SK-N-SH (cell line): ENCODE measurements around the gene KAT6B. TPM values are rescaled to one million over a fixed set of nuclear protein-coding genes. Genes with fewer than 3 reads are reported as not detected.

Experiments used
- CTCF ChIA-PET: fragments of 300-600, 350-600 bp; formaldehyde crosslinking; extraction: SDS; loops from one replicate; lab custom pipeline; 2021; lab: Yijun Ruan, JAX
- POLR2A ChIA-PET: fragments of 350-600 bp; sonication (Branson Sonifier 250); formaldehyde crosslinking; extraction: SDS; loops from one replicate; lab custom pipeline; 2020; ENCODE audit warnings: antibody characterized with exemption, inconsistent platforms; lab: Yijun Ruan, JAX
- DNase-seq: peaks from one replicate; pipeline ENCODE4 v3.0.0; 2012
- H2AFZ ChIP-seq: fragments of 200-600 bp; sonication (generic); 2 replicates; pipeline ENCODE4 v1.8.1; 2016; ENCODE audit warnings: antibody characterized with exemption, mild to moderate bottlenecking, low read depth
- H3F3A ChIP-seq: fragments of 200-600 bp; sonication (generic); replicated peaks from 2 replicates; pipeline ENCODE3; 2016; ENCODE audit warnings: antibody characterized with exemption, mild to moderate bottlenecking; ENCODE audit not compliant: insufficient read depth
- H3K27ac ChIP-seq, 2 experiments: fragments of 200-500 bp in 1 of 2; fragments of 200-600 bp in 1 of 2; sonication (Bioruptor generic) in 1 of 2; sonication (generic), shearing (Covaris generic) in 1 of 2; 2 replicates each; pipeline versions ENCODE4 v1.5.1 to v1.6.1; 2014 to 2016; ENCODE audit warnings: low read depth in 2 of 2, inconsistent platforms in 1 of 2, low read length in 1 of 2, mild to moderate bottlenecking in 1 of 2, mixed read lengths in 1 of 2
- H3K27me3 ChIP-seq: fragments of 200-600 bp; sonication (generic), shearing (Covaris generic); 2 replicates; pipeline ENCODE4 v1.6.1; 2016; ENCODE audit warnings: mixed run types; ENCODE audit not compliant: insufficient read depth
- H3K36me3 ChIP-seq, 2 experiments: fragments of 200-500 bp in 1 of 2; fragments of 200-600 bp in 1 of 2; sonication (Bioruptor generic) in 1 of 2; sonication (generic) in 1 of 2; replicated peaks in 1 of 2; 2 replicates each; pipeline versions ENCODE3 to v1.5.1; 2014 to 2016; ENCODE audit warnings: low read length in 1 of 2, mild to moderate bottlenecking in 1 of 2; ENCODE audit not compliant: insufficient read depth in 2 of 2, control insufficient read depth in 1 of 2
- H3K4me1 ChIP-seq, 2 experiments: fragments of 200-500 bp in 1 of 2; fragments of 200-600 bp in 1 of 2; sonication (Bioruptor generic) in 1 of 2; sonication (generic), shearing (Covaris generic) in 1 of 2; 2 replicates each; pipeline versions ENCODE4 v1.5.1 to v1.6.1; 2014 to 2016; ENCODE audit warnings: low read depth in 1 of 2, low read length in 1 of 2, mixed run types in 1 of 2; ENCODE audit not compliant: insufficient read depth in 2 of 2, control insufficient read depth in 1 of 2
- H3K4me2 ChIP-seq: fragments of 200-600 bp; sonication (generic), shearing (Covaris generic); 2 replicates; pipeline ENCODE4 v1.6.1; 2017; ENCODE audit warnings: mixed run types
- H3K4me3 ChIP-seq, 2 experiments: fragments of 200-500 bp in 1 of 2; fragments of 200-600 bp in 1 of 2; sonication (Bioruptor generic) in 1 of 2; sonication (generic), shearing (Covaris generic) in 1 of 2; 2 replicates each; pipeline versions ENCODE4 v1.5.1 to v1.8.1; 2014 to 2016; ENCODE audit warnings: low read depth in 2 of 2, inconsistent platforms in 1 of 2, low read length in 1 of 2, mild to moderate bottlenecking in 1 of 2, mixed read lengths in 1 of 2, moderate library complexity in 1 of 2
- H3K79me2 ChIP-seq: fragments of 200-600 bp; sonication (generic); 2 replicates; pipeline ENCODE4 v1.8.1; 2017; ENCODE audit warnings: mild to moderate bottlenecking; ENCODE audit not compliant: insufficient read depth
- H3K9ac ChIP-seq: fragments of 200-600 bp; sonication (generic); 2 replicates; pipeline ENCODE4 v1.6.1; 2017; ENCODE audit warnings: mixed run types
- H3K9me2 ChIP-seq: fragments of 200-600 bp; sonication (generic); 2 replicates; pipeline ENCODE4 v1.6.1; 2017; ENCODE audit warnings: mixed run types
- H3K9me3 ChIP-seq: fragments of 200-600 bp; sonication (generic); 2 replicates; pipeline ENCODE4 v1.6.1; 2017; ENCODE audit warnings: mixed run types, mild to moderate bottlenecking, moderate library complexity
- H4K20me1 ChIP-seq: fragments of 200-600 bp; sonication (generic); 2 replicates; pipeline ENCODE4 v1.6.1; 2017; ENCODE audit warnings: mild to moderate bottlenecking, mixed run types; ENCODE audit not compliant: insufficient read depth
- CHD2 ChIP-seq: fragments of 150-350 bp; IDR thresholded peaks from 2 replicates; pipeline ENCODE4 v1.6.1; 2018; ENCODE audit warnings: low read length; ENCODE audit not compliant: partially characterized antibody
- CTCF ChIP-seq: fragments of 200-600 bp; sonication (generic); IDR thresholded peaks from 2 replicates; pipeline ENCODE4 v1.6.1; 2017; ENCODE audit warnings: antibody characterized with exemption, mild to moderate bottlenecking, moderate library complexity
- ELF1 ChIP-seq: IDR thresholded peaks from 2 replicates; pipeline ENCODE4 v1.4.0; 2012
- FOSL2 ChIP-seq: IDR thresholded peaks from 2 replicates; pipeline ENCODE4 v1.4.0; 2012; ENCODE audit warnings: low read depth, mild to moderate bottlenecking, moderate library complexity, borderline replicate concordance
- FOXM1 ChIP-seq: IDR thresholded peaks from 2 replicates; pipeline ENCODE4 v1.4.0; 2012; ENCODE audit warnings: low read depth, mild to moderate bottlenecking
- GABPA ChIP-seq: IDR thresholded peaks from 2 replicates; pipeline ENCODE4 v1.4.0; 2012; ENCODE audit warnings: low read depth, mild to moderate bottlenecking
- GATA2 ChIP-seq: sonication (generic); formaldehyde crosslinking; IDR thresholded peaks from 2 replicates; pipeline ENCODE4 v1.5.0; 2020; ENCODE audit warnings: mild to moderate bottlenecking, missing genetic modification reagents
- IRF3 ChIP-seq: fragments of 150-350 bp; IDR thresholded peaks from 2 replicates; pipeline ENCODE4 v1.6.1; 2016; ENCODE audit warnings: mild to moderate bottlenecking, low read depth, low read length
- JUND ChIP-seq: IDR thresholded peaks from 2 replicates; pipeline ENCODE4 v1.4.0; 2012
- MAX ChIP-seq: IDR thresholded peaks from 2 replicates; pipeline ENCODE4 v1.4.0; 2012; ENCODE audit warnings: low read depth
- MXI1 ChIP-seq: IDR thresholded peaks from 2 replicates; pipeline ENCODE4 v1.6.1; 2012; ENCODE audit warnings: mild to moderate bottlenecking, low read depth, low read length, improper control_type of control experiment
- PBX3 ChIP-seq: IDR thresholded peaks from 2 replicates; pipeline ENCODE4; 2012
- RCOR1 ChIP-seq: fragments of 150-350 bp; IDR thresholded peaks from 2 replicates; pipeline ENCODE4 v1.6.1; 2017; ENCODE audit warnings: antibody characterized with exemption, low read length
- TAF1 ChIP-seq: IDR thresholded peaks from 2 replicates; pipeline ENCODE4 v1.6.1; 2012; ENCODE audit warnings: low read depth, mild to moderate bottlenecking, low read length, moderate library complexity, borderline replicate concordance
- TCF12 ChIP-seq: IDR thresholded peaks from 2 replicates; pipeline ENCODE4 v1.4.0; 2012
- USF1 ChIP-seq: IDR thresholded peaks from 2 replicates; pipeline ENCODE4 v1.4.0; 2012; ENCODE audit warnings: low read depth, borderline replicate concordance
- ZBTB33 ChIP-seq: IDR thresholded peaks from 2 replicates; pipeline ENCODE4 v1.4.0; 2012; ENCODE audit warnings: low read depth, borderline replicate concordance
- WGBS: methylation state at CpG from one replicate; pipeline ENCODE4 v1.1.6; 2017; ENCODE audit warnings: low lambda C conversion rate; 5-methylcytosine and 5-hydroxymethylcytosine counted together
- polyA plus RNA-seq, 3 experiments: library from polyadenylated mRNA; depleted of rRNA; stranded (reverse); fragments of >200 nt; gene quantifications; 2 replicates each; pipeline ENCODE4 v1.2.3, GENCODE V29; 2012

KAT6B gene
- polyA plus RNA-seq, 1 of the 3 experiments (the other 2 are of a cell fraction), result 4.3 TPM

- H4K20me1 ChIP-seq, result no peaks in the 10 kb centered on the region
- H3K27me3 ChIP-seq, result no peaks in the 10 kb centered on the region
- H3K9me3 ChIP-seq, result peaks cover 7% of the 10 kb centered on the region
- H3K4me3 ChIP-seq, result no peak overlapping the region
- H3K36me3 ChIP-seq, result no peaks in the 10 kb centered on the region
- no peak overlapping the region for H3K4me2 ChIP-seq
- H2AFZ ChIP-seq, result no peak overlapping the region
- 88% methylated on average over 32 of the region's 53 CpGs for WGBS
- no peaks in the 10 kb centered on the region for H3K9me2 ChIP-seq
- H3K4me1 ChIP-seq, result no peaks in the 10 kb centered on the region
- ChIA-PET POLR2A (no interaction called here), CTCF (no interaction called here)
- no peak overlapping the region for H3K27ac ChIP-seq
- TF ChIP-seq TCF12, result no peak
- no peak for TF ChIP-seq IRF3
- no peak for TF ChIP-seq GATA2 (CRISPR knock-in tag)
- no peak for TF ChIP-seq FOSL2
- TF ChIP-seq USF1, result no peak
- TF ChIP-seq MAX, result no peak
- TF ChIP-seq RCOR1, result no peak
- no peak for TF ChIP-seq PBX3
- TF ChIP-seq CHD2, result no peak
- TF ChIP-seq TAF1, result no peak
- TF ChIP-seq GABPA, result no peak
- TF ChIP-seq JUND, result no peak
- TF ChIP-seq MXI1, result no peak
- no peak for TF ChIP-seq FOXM1
- no peak for TF ChIP-seq CTCF
- TF ChIP-seq ELF1, result no peak
- TF ChIP-seq ZBTB33, result no peak
- TF ChIP-seq, all 33 proteins: peak for 0
- Histone ChIP-seq H3F3A (no peaks in the 10 kb centered on the region), H3K79me2 (no peaks in the 10 kb centered on the region), H3K9ac (no peak overlapping the region)
- no peak for DNase-seq
Measured at GRCh38 chr10:74813381-74814259, 12.8 kb upstream of the KAT6B start.
